Right lung (tissue), 5 donors: Measurements from ENCODE around the gene CLDN3. TPM values are rescaled to one million over a fixed set of nuclear protein-coding genes. Genes with fewer than 3 reads are reported as not detected.
A peak's percentile ranks its signal among the peaks of the same experiment; 100 is the strongest.
"Not testable (repeated sequence)": the region's sequence is repeated elsewhere in the genome, so short reads cannot be mapped to it uniquely, and the experiment has no call there.

ENCODE experiments used
- DNase-seq, 2 donors: peaks; one replicate each; pipeline ENCODE4 v3.0.0-alpha.2; 2013
- polyA plus RNA-seq, 5 donors: library from polyadenylated mRNA; unstranded; fragments of 120-200 nt; gene quantifications; one replicate each; pipeline versions ENCODE4 v1.2.1 to v1.2.3, GENCODE V29; 2013; ENCODE audit warnings: inconsistent platforms in 1 of 5, low replicate concordance in 1 of 5; ENCODE audit not compliant: insufficient read length in 5 of 5, insufficient read depth in 1 of 5

Gene CLDN3
- polyA plus RNA-seq, 5 donors, result 10.0 to 31.1 (median 19.9) TPM

GRCh38 chr7:73738612-73739386, 31.3 kb downstream of the CLDN3 start, which contains the start of gene ABHD11:
ABHD11 (minus strand) TSS chr7:73738802; CDS start chr7:73738770, 32 bp downstream.
- peak; percentile 94 to 95 for DNase-seq

- DNase-seq, result no peak
Measured at GRCh38 chr7:73738220-73738611, 31.9 kb downstream of the CLDN3 start.

- no peak for DNase-seq
Measured at GRCh38 chr7:73737491-73738219, 32.4 kb downstream of the CLDN3 start.

- DNase-seq, result no peak
Measured at GRCh38 chr7:73736885-73737284, 33.2 kb downstream of the CLDN3 start.

- DNase-seq, result no peak
Measured at GRCh38 chr7:73735528-73735905, 34.6 kb downstream of the CLDN3 start.

GRCh38 chr7:73734619-73735527, 35.2 kb downstream of the CLDN3 start:
- DNase-seq, result peak in 1 of 2 donors; percentile 60

- DNase-seq, result no peak
Measured at GRCh38 chr7:73732397-73732796, 37.7 kb downstream of the CLDN3 start.

GRCh38 chr7:73730485-73730884, 39.6 kb downstream of the CLDN3 start:
- DNase-seq, result no peak

- DNase-seq, result no peak
Measured at GRCh38 chr7:73728551-73728950, 41.5 kb downstream of the CLDN3 start.

GRCh38 chr7:73727952-73728351, 42.1 kb downstream of the CLDN3 start:
- no peak for DNase-seq

- no peak for DNase-seq
Measured at GRCh38 chr7:73726083-73726466, 44.0 kb downstream of the CLDN3 start.

- DNase-seq, result no peak
Measured at GRCh38 chr7:73723813-73724212, 46.3 kb downstream of the CLDN3 start.

- no peak for DNase-seq
Measured at GRCh38 chr7:73722785-73723184, 47.3 kb downstream of the CLDN3 start.

- DNase-seq, result not testable (repeated sequence)
Measured at GRCh38 chr7:73722182-73722581, 47.9 kb downstream of the CLDN3 start.

- no peak for DNase-seq
Measured at GRCh38 chr7:73721377-73721817, 48.7 kb downstream of the CLDN3 start.

- not testable (repeated sequence) for DNase-seq
Measured at GRCh38 chr7:73720443-73720842, 49.6 kb downstream of the CLDN3 start.

- DNase-seq, result no peak
Measured at GRCh38 chr7:73719806-73720169, 50.3 kb downstream of the CLDN3 start.

Other genes starting within 250 kb of the CLDN3 start
- gene BAZ1B, start 248.0 kb downstream of the CLDN3 start, polyA plus RNA-seq, result 10 to 100 TPM; 59.0 to 76.0 (median 71.8) TPM
- gene BCL7B, start 212.6 kb downstream of the CLDN3 start, polyA plus RNA-seq, result 10 to 100 TPM; 29.2 to 43.2 (median 30.9) TPM
- 10 to 100 TPM; 36.9 to 41.9 (median 39.6) TPM for gene TBL2, start 191.7 kb downstream of the CLDN3 start, polyA plus RNA-seq
- 1 to 10 TPM; 1.6 to 6.0 (median 2.4) TPM for gene MLXIPL, start 145.7 kb downstream of the CLDN3 start, polyA plus RNA-seq
- gene VPS37D, start 102.4 kb downstream of the CLDN3 start, polyA plus RNA-seq, result 10 to 100 TPM in 2 of 5 donors, 1 to 10 TPM in 3; 5.5 to 12.3 (median 8.2) TPM
- 10 to 100 TPM in 1 of 5 donors, 1 to 10 TPM in 4; 8.1 to 10.5 (median 9.0) TPM for gene DNAJC30, start 86.8 kb downstream of the CLDN3 start, polyA plus RNA-seq
- gene BUD23, start 86.7 kb downstream of the CLDN3 start, polyA plus RNA-seq, result 10 to 100 TPM; 69.3 to 99.6 (median 83.6) TPM
- 10 to 100 TPM in 1 of 5 donors, 1 to 10 TPM in 4; 6.4 to 12.7 (median 9.4) TPM for gene STX1A, start 50.6 kb downstream of the CLDN3 start, polyA plus RNA-seq
- gene ABHD11, start 31.5 kb downstream of the CLDN3 start, polyA plus RNA-seq, result 10 to 100 TPM; 12.5 to 18.2 (median 13.5) TPM
- gene CLDN4, start 60.7 kb upstream of the CLDN3 start, polyA plus RNA-seq, result 10 to 100 TPM; 65.3 to 98.7 (median 77.1) TPM
- 1 to 10 TPM; 2.1 to 8.6 (median 4.3) TPM for gene METTL27, start 72.2 kb upstream of the CLDN3 start, polyA plus RNA-seq
- gene TMEM270, start 90.9 kb upstream of the CLDN3 start, polyA plus RNA-seq, result under 1 TPM in 1 of 5 donors, not detected in 4; 0.24 TPM